Neuronal stem cell (in vitro differentiated cells): ENCODE measurements around the gene EIPR1. TPM values are rescaled to one million over a fixed set of nuclear protein-coding genes. Genes with fewer than 3 reads are reported as not detected.

Experiments used
- DNase-seq: peaks from one replicate; pipeline ENCODE4 v3.0.0-alpha.2; 2013; ENCODE audit warnings: low spot score
- H2AFZ ChIP-seq: one replicate; pipeline ENCODE4 v1.6.1; 2013; ENCODE audit warnings: mild to moderate bottlenecking, low read length, inconsistent platforms
- H2AK5ac ChIP-seq: 2 replicates; pipeline ENCODE4 v1.6.1; 2013; ENCODE audit warnings: low read depth, mild to moderate bottlenecking, inconsistent platforms, low read length, moderate library complexity, mixed read lengths
- H2BK120ac ChIP-seq: 2 replicates; pipeline ENCODE4 v1.6.1; 2013; ENCODE audit warnings: low read depth, mild to moderate bottlenecking, inconsistent platforms, low read length, moderate library complexity, mixed read lengths
- H2BK12ac ChIP-seq: one replicate; pipeline ENCODE4 v1.6.1; 2013; ENCODE audit warnings: low read length, inconsistent platforms
- H2BK15ac ChIP-seq: 2 replicates; pipeline ENCODE4 v1.6.1; 2013; ENCODE audit warnings: mild to moderate bottlenecking, low read length, inconsistent platforms, mixed read lengths
- H2BK5ac ChIP-seq: one replicate; pipeline ENCODE4 v1.6.1; 2013; ENCODE audit warnings: inconsistent platforms, mild to moderate bottlenecking, low read length, moderate library complexity
- H3K14ac ChIP-seq: one replicate; pipeline ENCODE4 v1.6.1; 2013; ENCODE audit warnings: low read length, inconsistent platforms
- H3K18ac ChIP-seq: 2 replicates; pipeline ENCODE4 v1.6.1; 2013; ENCODE audit warnings: low read length, inconsistent platforms
- H3K23ac ChIP-seq: 2 replicates; pipeline ENCODE4 v1.6.1; 2013; ENCODE audit warnings: low read depth, mild to moderate bottlenecking, mixed read lengths, low read length, inconsistent platforms; ENCODE audit not compliant: poor library complexity
- H3K27ac ChIP-seq: replicated peaks from 3 replicates; pipeline ENCODE4 v1.5.1; 2013; ENCODE audit warnings: low read length, inconsistent platforms
- H3K27me3 ChIP-seq, 3 experiments: 2 replicates each; pipeline ENCODE4 v1.6.1; 2013; ENCODE audit warnings: low read length in 3 of 3, mild to moderate bottlenecking in 2 of 3, inconsistent platforms in 1 of 3, low read depth in 1 of 3, mixed read lengths in 1 of 3, moderate library complexity in 1 of 3; ENCODE audit not compliant: control insufficient read depth in 3 of 3, insufficient read depth in 3 of 3
- H3K36me3 ChIP-seq, 2 donors: replicated peaks in 1 of 2; 2 replicates each; pipeline ENCODE4 v1.6.1; 2013; ENCODE audit warnings: low read length in 2 of 2; ENCODE audit not compliant: control insufficient read depth in 2 of 2, insufficient read depth in 2 of 2
- H3K4ac ChIP-seq: 2 replicates; pipeline ENCODE4 v1.6.1; 2013; ENCODE audit warnings: inconsistent platforms, mild to moderate bottlenecking, low read length, moderate library complexity
- H3K4me1 ChIP-seq, 2 donors: 1 replicate in 1 of 2; 2 replicates in 1 of 2; pipeline ENCODE4 v1.6.1; 2013; ENCODE audit warnings: low read length in 2 of 2, low read depth in 1 of 2; ENCODE audit not compliant: control insufficient read depth in 2 of 2, insufficient read depth in 1 of 2
- H3K4me2 ChIP-seq: one replicate; pipeline ENCODE4 v1.6.1; 2013; ENCODE audit warnings: mild to moderate bottlenecking, low read length, inconsistent platforms; ENCODE audit not compliant: insufficient read depth, poor library complexity, severe bottlenecking
- H3K4me3 ChIP-seq, 2 donors: 2 replicates each; pipeline ENCODE4 v1.5.1; 2013; ENCODE audit warnings: low read length in 2 of 2, mild to moderate bottlenecking in 2 of 2, inconsistent platforms in 1 of 2, moderate library complexity in 1 of 2
- H3K79me1 ChIP-seq: one replicate; pipeline ENCODE4 v1.6.1; 2013; ENCODE audit warnings: low read depth, mild to moderate bottlenecking, inconsistent platforms, low read length, moderate library complexity
- H3K9ac ChIP-seq: one replicate; pipeline ENCODE4 v1.6.1; 2013; ENCODE audit warnings: mild to moderate bottlenecking, low read depth, low read length, inconsistent platforms; ENCODE audit not compliant: poor library complexity
- H3K9me3 ChIP-seq, 2 donors: replicated peaks in 1 of 2; 2 replicates each; pipeline versions ENCODE3 to v1.6.1; 2013; ENCODE audit warnings: low read length in 2 of 2, mild to moderate bottlenecking in 2 of 2, inconsistent platforms in 1 of 2, low read depth in 1 of 2, mixed read lengths in 1 of 2, moderate library complexity in 1 of 2; ENCODE audit not compliant: control insufficient read depth in 2 of 2, insufficient read depth in 1 of 2
- H4K8ac ChIP-seq: one replicate; pipeline ENCODE4 v1.6.1; 2013; ENCODE audit warnings: low read depth, mild to moderate bottlenecking, inconsistent platforms, low read length, moderate library complexity
- H4K91ac ChIP-seq: one replicate; pipeline ENCODE4 v1.6.1; 2013; ENCODE audit warnings: low read length, low read depth, mild to moderate bottlenecking, inconsistent platforms; ENCODE audit not compliant: poor library complexity
- WGBS, 2 donors: extraction: QIAGEN DNeasy Blood & Tissue Kit; methylation state at CpG; one replicate each; pipeline ENCODE4 v1.1.7; 2013; ENCODE audit warnings: missing lambda C conversion rate in 2 of 2, mixed read lengths in 1 of 2; ENCODE audit not compliant: insufficient read length in 2 of 2, insufficient replicate concordance in 1 of 2; ENCODE audit errors: extremely low coverage in 2 of 2; 5-methylcytosine and 5-hydroxymethylcytosine counted together
- polyA plus RNA-seq, 2 experiments: library from polyadenylated mRNA; stranded (reverse); fragments of 200-250 nt; gene quantifications; one replicate each; pipeline ENCODE4 v1.2.3, GENCODE V29; 2013

EIPR1 gene
- polyA plus RNA-seq (2013, experiment 1 of 2): 29.0 TPM
- polyA plus RNA-seq (2013, experiment 2 of 2): 26.5 TPM

DNA sequence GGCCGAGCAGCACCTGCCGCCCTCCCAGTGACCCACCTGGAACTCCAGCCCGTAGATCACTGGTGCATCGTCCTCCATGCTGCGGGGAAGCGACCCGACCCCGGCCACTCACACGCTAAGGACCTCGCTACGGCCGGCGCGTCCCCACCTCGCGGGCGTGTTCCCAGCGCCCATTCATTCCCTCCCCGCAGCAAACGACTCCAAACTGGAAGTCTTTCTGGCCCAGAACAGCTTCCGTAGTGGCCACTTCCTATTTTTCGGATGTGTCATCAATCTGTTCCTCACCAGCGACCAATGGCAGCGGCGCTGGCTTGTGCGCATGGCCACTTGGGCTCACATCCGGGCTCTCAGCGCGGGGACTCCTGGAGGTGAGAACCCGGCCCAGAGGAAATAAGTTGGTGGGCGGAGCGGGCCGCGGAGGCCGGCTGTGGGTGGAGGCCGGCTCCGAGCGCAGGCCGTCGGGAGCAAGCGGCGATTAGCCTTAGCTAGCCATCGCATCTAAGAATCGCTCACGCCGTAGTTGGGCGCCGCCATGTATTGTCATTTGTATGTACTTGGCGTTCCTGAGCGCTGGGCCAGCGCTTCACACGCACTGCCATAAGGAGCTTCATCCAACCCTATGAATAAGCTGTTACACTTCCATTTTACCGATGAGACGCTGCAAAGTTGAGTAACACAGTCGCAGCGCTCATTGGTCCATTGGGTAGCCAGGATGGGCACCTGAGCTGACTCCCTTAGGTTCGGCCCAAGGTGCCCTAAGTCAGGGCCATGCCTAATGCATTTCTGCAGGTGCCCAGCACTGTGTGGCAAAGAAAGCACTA, at the start of gene EIPR1:
Gene EIPR1, minus strand, starts transcription at position 207 of the 821 bp plus-strand sequence. Its CDS starts 129 bp downstream, at position 78.
- no peak within 1 kb of the TSS for H2BK120ac ChIP-seq
- H2BK12ac ChIP-seq: no peak within 1 kb of the TSS
- peak within 1 kb of the TSS; percentile 80 for H3K23ac ChIP-seq
- H3K36me3 ChIP-seq: peaks cover 4 to 27% of the 10 kb centered on the region in 2 donors
- H3K4me3 ChIP-seq: peak within 1 kb of the TSS; percentile 77 to 99
- H2BK5ac ChIP-seq: peak within 1 kb of the TSS; percentile 84
- H3K4me2 ChIP-seq: peak within 1 kb of the TSS; percentile 75
- peak within 1 kb of the TSS; percentile 94 for H3K14ac ChIP-seq
- H3K9me3 ChIP-seq: no peaks in the 10 kb centered on the region
- peak; percentile 94 for DNase-seq
- H4K91ac ChIP-seq: no peak within 1 kb of the TSS
- peak within 1 kb of the TSS; percentile 8 for H2AK5ac ChIP-seq
- WGBS, 2 donors: no CpG with 5 or more reads among the region's 57 CpGs
- H2AFZ ChIP-seq: peak within 1 kb of the TSS; percentile 86
- H3K4me1 ChIP-seq: peaks cover 7% of the 10 kb centered on the region in 2 donors
- H3K4ac ChIP-seq: no peak within 1 kb of the TSS
- H3K27ac ChIP-seq: peak within 1 kb of the TSS; percentile 84
- peak within 1 kb of the TSS; percentile 95 for H3K18ac ChIP-seq
- H3K79me1 ChIP-seq: peaks cover 6% of the 10 kb centered on the region
- H3K27me3 ChIP-seq: no peaks in the 10 kb centered on the region
- H3K9ac ChIP-seq: peak within 1 kb of the TSS; percentile 96
- H2BK15ac ChIP-seq: no peak within 1 kb of the TSS
- H4K8ac ChIP-seq: no peak within 1 kb of the TSS

- Histone ChIP-seq H2BK15ac (no peak overlapping the region), H3K4me3 (no peak overlapping the region), H3K36me3 (peaks cover 34 to 95% of the 10 kb centered on the region in 2 donors), H3K4me2 (no peak overlapping the region), H3K79me1 (peaks cover 2% of the 10 kb centered on the region), H2BK12ac (no peak overlapping the region), H2BK5ac (no peak overlapping the region), H4K91ac (no peak overlapping the region), H3K4ac (no peak overlapping the region), H2AFZ (no peak overlapping the region), H3K27me3 (no peaks in the 10 kb centered on the region), H4K8ac (no peak overlapping the region), H3K9me3 (no peaks in the 10 kb centered on the region), H3K18ac (no peak overlapping the region), H2BK120ac (no peak overlapping the region), H3K14ac (no peak overlapping the region), H3K9ac (no peak overlapping the region), H3K27ac (no peak overlapping the region), H2AK5ac (no peak overlapping the region), H3K23ac (no peak overlapping the region), H3K4me1 (peaks cover 0 to 1% of the 10 kb centered on the region in 2 donors)
- no CpG with 5 or more reads among the region's 6 CpGs for whole genome bisulfite sequencing, 2 donors
- DNase-seq: no peak
These were observed 49.7 kb upstream of the EIPR1 start for GRCh38 chr2:3427272-3427671.

DNA sequence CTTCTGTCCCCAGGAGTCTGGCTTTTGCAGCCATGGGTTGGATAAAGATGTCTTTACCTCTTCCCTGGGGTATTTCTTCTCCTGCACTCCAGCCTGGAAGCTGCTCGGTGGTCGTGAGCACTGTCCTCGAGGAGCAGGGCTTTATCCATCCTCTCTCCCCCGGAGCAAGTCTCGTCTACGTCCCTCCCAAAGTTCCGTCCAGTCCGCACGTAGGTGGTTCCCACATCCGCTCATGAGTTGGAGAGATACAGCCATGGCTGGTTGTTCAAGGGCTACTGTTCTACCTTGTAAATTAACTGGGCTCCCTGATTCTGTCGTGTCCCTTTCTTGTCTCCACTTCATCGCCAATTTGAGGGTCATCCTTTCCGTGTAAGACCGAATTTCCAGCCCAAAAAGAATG, 49.0 kb upstream of the EIPR1 start:
- H3K27me3 ChIP-seq: no peaks in the 10 kb centered on the region
- H3K4me1 ChIP-seq: peaks cover 0 to 1% of the 10 kb centered on the region in 2 donors
- no peak overlapping the region for H2AFZ ChIP-seq
- no peak overlapping the region for H2BK15ac ChIP-seq
- H3K4me3 ChIP-seq: no peak overlapping the region
- H2AK5ac ChIP-seq: no peak overlapping the region
- H2BK12ac ChIP-seq: no peak overlapping the region
- H2BK120ac ChIP-seq: no peak overlapping the region
- H3K14ac ChIP-seq: no peak overlapping the region
- DNase-seq: no peak
- H2BK5ac ChIP-seq: no peak overlapping the region
- H3K27ac ChIP-seq: no peak overlapping the region
- no peak overlapping the region for H3K18ac ChIP-seq
- H4K91ac ChIP-seq: no peak overlapping the region
- no peak overlapping the region for H4K8ac ChIP-seq
- no peak overlapping the region for H3K4ac ChIP-seq
- peaks cover 36 to 98% of the 10 kb centered on the region in 2 donors for H3K36me3 ChIP-seq
- no peak overlapping the region for H3K4me2 ChIP-seq
- H3K9me3 ChIP-seq: no peaks in the 10 kb centered on the region
- H3K23ac ChIP-seq: no peak overlapping the region
- H3K79me1 ChIP-seq: peaks cover 2% of the 10 kb centered on the region
- H3K9ac ChIP-seq: no peak overlapping the region
- no CpG with 5 or more reads among the region's 14 CpGs for WGBS, 2 donors

DNA sequence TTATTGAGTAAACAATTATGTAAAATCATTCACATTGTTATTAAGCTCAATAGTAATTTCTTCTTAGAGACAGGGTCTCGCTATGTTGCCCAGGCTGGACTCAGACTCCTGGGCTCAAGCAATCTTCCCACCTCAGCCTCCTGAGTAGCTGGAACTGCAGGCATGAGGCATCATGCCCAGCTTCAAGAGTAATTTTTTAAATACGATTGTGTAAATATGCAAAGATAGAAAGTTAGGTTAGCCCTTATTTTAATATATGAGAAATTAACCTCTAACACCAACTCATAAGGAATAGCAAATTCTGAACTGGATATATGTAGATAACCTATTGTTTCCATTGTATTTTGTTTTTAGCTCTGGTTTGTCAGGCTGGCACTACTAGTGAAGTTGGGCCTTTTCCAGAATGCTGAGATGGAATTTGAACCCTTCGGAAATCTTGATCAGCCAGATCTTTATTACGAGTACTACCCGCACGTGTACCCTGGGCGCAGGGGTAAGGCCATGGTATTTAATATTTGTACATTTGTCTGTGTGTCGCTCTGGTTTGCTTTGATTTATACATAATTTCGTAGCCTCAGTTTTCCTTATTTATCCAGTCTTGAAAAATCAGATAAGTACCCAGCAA, 46.7 kb upstream of the EIPR1 start:
- Histone ChIP-seq H3K4ac (no peak overlapping the region), H3K14ac (no peak overlapping the region), H2BK5ac (no peak overlapping the region), H3K4me3 (no peak overlapping the region), H3K4me1 (peaks cover 0 to 4% of the 10 kb centered on the region in 2 donors), H3K79me1 (peaks cover 2% of the 10 kb centered on the region), H2AFZ (no peak overlapping the region), H3K4me2 (no peak overlapping the region), H3K27ac (no peak overlapping the region), H3K18ac (no peak overlapping the region), H4K8ac (no peak overlapping the region), H3K9me3 (no peaks in the 10 kb centered on the region), H3K27me3 (no peaks in the 10 kb centered on the region), H3K9ac (no peak overlapping the region), H3K36me3 (peaks cover 41 to 95% of the 10 kb centered on the region in 2 donors), H2BK120ac (no peak overlapping the region), H2BK12ac (no peak overlapping the region), H2AK5ac (no peak overlapping the region), H3K23ac (no peak overlapping the region), H2BK15ac (no peak overlapping the region), H4K91ac (no peak overlapping the region)
- no peak for DNase-seq
- no CpG with 5 or more reads among the region's 9 CpGs for WGBS, 2 donors
